A549 (cell line): ENCODE results near the gene TNNI3K. TPM values are rescaled to one million over a fixed set of nuclear protein-coding genes. Genes with fewer than 3 reads are reported as not detected.

Experiments used
- ATAC-seq, 2 experiments: fragments of 200-7000 bp in 1 of 2; fragments of >200 bp in 1 of 2; cut with Nextera tagmentation in 1 of 2; cut with Tn5 transposase in 1 of 2; 3 replicates each; pipeline versions ENCODE4 v1.8.0 to v1.9.1; 2018 to 2020; ENCODE audit warnings: mild to moderate bottlenecking in 1 of 2, moderate library complexity in 1 of 2
- CTCF ChIA-PET: fragments of 300-600 bp; sonication (Branson Sonifier 250); formaldehyde crosslinking; extraction: SDS; loops from one replicate; lab custom pipeline; 2021; ENCODE audit warnings: antibody characterized with exemption, inconsistent platforms; lab: Yijun Ruan, JAX
- POLR2A ChIA-PET: fragments of 350-600 bp; formaldehyde crosslinking; extraction: SDS; loops from one replicate; lab custom pipeline; 2021; ENCODE audit warnings: antibody characterized with exemption, inconsistent platforms; lab: Yijun Ruan, JAX
- DNase-seq, 2 experiments: peaks; one replicate each; pipeline versions ENCODE4 v3.0.0 to v3.0.0-alpha.2; 2011 to 2016; ENCODE audit warnings: low read depth in 1 of 2, low spot score in 1 of 2
- FAIRE-seq: peaks from 2 replicates; lab custom pipeline; 2011; peaks lifted over from hg19 to GRCh38; lab: Jason Lieb, UNC
- H3K27ac ChIP-seq, 2 experiments: fragments of >200 bp; sonication (Bioruptor Twin); formaldehyde crosslinking; 3 replicates each; pipeline ENCODE4 v1.5.1; 2016 to 2017
- H3K4me1 ChIP-seq: fragments of >200 bp; sonication (Bioruptor Twin); formaldehyde crosslinking; 3 replicates; pipeline ENCODE4 v1.6.1; 2016
- H3K4me2 ChIP-seq: fragments of >200 bp; sonication (Bioruptor Twin); formaldehyde crosslinking; 3 replicates; pipeline ENCODE4 v1.6.1; 2016
- H3K4me3 ChIP-seq: fragments of >200 bp; sonication (Bioruptor Twin); formaldehyde crosslinking; 3 replicates; pipeline ENCODE4 v1.5.1; 2016
- H3K9me3 ChIP-seq: fragments of >200 bp; sonication (Bioruptor Twin); formaldehyde crosslinking; 3 replicates; pipeline ENCODE4 v1.6.1; 2016
- CBX8 ChIP-seq: fragments of 200-600 bp; sonication (generic); IDR thresholded peaks from 2 replicates; pipeline ENCODE4 v1.6.1; 2016
- CEBPB ChIP-seq, 2 experiments: fragments of >200 bp in 1 of 2; sonication (Bioruptor Twin) in 1 of 2; formaldehyde crosslinking in 1 of 2; IDR thresholded peaks; 2 replicates each; pipeline ENCODE4 v1.6.1; 2012 to 2016
- CHD2 ChIP-seq: fragments of 150-350 bp; IDR thresholded peaks from 2 replicates; pipeline ENCODE4 v1.6.1; 2014; ENCODE audit warnings: low read length; ENCODE audit not compliant: partially characterized antibody
- CHD4 ChIP-seq: fragments of 200-600 bp; sonication (generic); IDR thresholded peaks from 2 replicates; pipeline ENCODE4 v1.6.1; 2016; ENCODE audit warnings: antibody characterized with exemption, mild to moderate bottlenecking, borderline replicate concordance
- EHMT2 ChIP-seq: fragments of 200-600 bp; sonication (generic); IDR thresholded peaks from 2 replicates; pipeline ENCODE4 v1.6.1; 2016; ENCODE audit warnings: antibody characterized with exemption, low read depth, mild to moderate bottlenecking, moderate library complexity
- EP300 ChIP-seq, 2 experiments: fragments of >200 bp; sonication (Bioruptor Twin); formaldehyde crosslinking; IDR thresholded peaks; 2 replicates in 1 of 2; 3 replicates in 1 of 2; pipeline ENCODE4 v1.6.1; 2016 to 2017
- ESRRA ChIP-seq: fragments of 150-350 bp; IDR thresholded peaks from 2 replicates; pipeline ENCODE4 v1.6.1; 2014; ENCODE audit warnings: mild to moderate bottlenecking, low read length, borderline replicate concordance
- FOSB ChIP-seq: fragments of 250-450 bp; sonication (Bioruptor Pico); IDR thresholded peaks from 2 replicates; pipeline ENCODE4 v1.5.0; 2020; ENCODE audit warnings: mild to moderate bottlenecking, moderate library complexity
- HOXA7 ChIP-seq: fragments of 250-450 bp; sonication (Bioruptor Pico); IDR thresholded peaks from 2 replicates; pipeline ENCODE4 v1.5.0; 2020; ENCODE audit warnings: mild to moderate bottlenecking, moderate library complexity
- HOXB5 ChIP-seq: fragments of 250-450 bp; sonication (Bioruptor Pico); IDR thresholded peaks from 2 replicates; pipeline ENCODE4 v1.5.0; 2020; ENCODE audit warnings: mild to moderate bottlenecking, moderate library complexity
- JUNB ChIP-seq: fragments of >200 bp; sonication (Bioruptor Twin); formaldehyde crosslinking; IDR thresholded peaks from 2 replicates; pipeline ENCODE4 v1.6.1; 2016
- KDM1A ChIP-seq: fragments of 200-600 bp; sonication (generic); IDR thresholded peaks from 2 replicates; pipeline ENCODE4 v1.6.1; 2016; ENCODE audit warnings: low read depth, mild to moderate bottlenecking
- MAFK ChIP-seq: fragments of 450-650 bp; IDR thresholded peaks from 2 replicates; pipeline ENCODE4 v1.6.1; 2014; ENCODE audit not compliant: partially characterized antibody
- MYC ChIP-seq: IDR thresholded peaks from 2 replicates; pipeline ENCODE4 v1.6.1; 2012; ENCODE audit warnings: mild to moderate bottlenecking, inconsistent platforms, low read length, improper control_type of control experiment, borderline replicate concordance
- PHF8 ChIP-seq: fragments of 200-600 bp; sonication (generic); IDR thresholded peaks from 2 replicates; pipeline ENCODE4 v1.6.1; 2016; ENCODE audit warnings: low read depth, mild to moderate bottlenecking, antibody characterized with exemption, moderate library complexity, borderline replicate concordance
- POLR2A ChIP-seq: IDR thresholded peaks from 2 replicates; pipeline ENCODE4 v1.6.1; 2012; ENCODE audit warnings: mild to moderate bottlenecking, low read length
- RAD21 ChIP-seq, 2 experiments: fragments of >200 bp in 1 of 2; sonication (Bioruptor Twin) in 1 of 2; formaldehyde crosslinking in 1 of 2; IDR thresholded peaks in 1 of 2; conservative IDR thresholded peaks in 1 of 2; 2 replicates in 1 of 2; 3 replicates in 1 of 2; pipeline ENCODE4 v1.6.1; 2012 to 2018; ENCODE audit warnings: inconsistent platforms in 1 of 2
- RFX5 ChIP-seq: fragments of 450-650 bp; IDR thresholded peaks from 2 replicates; pipeline ENCODE4 v1.7.1; 2014; ENCODE audit warnings: antibody characterized with exemption, mild to moderate bottlenecking, moderate library complexity
- RNF2 ChIP-seq: fragments of 200-600 bp; sonication (generic); IDR thresholded peaks from 2 replicates; pipeline ENCODE4 v1.6.1; 2016; ENCODE audit warnings: low read depth, mild to moderate bottlenecking, antibody characterized with exemption, moderate library complexity, borderline replicate concordance
- SREBF2 ChIP-seq: fragments of 450-650 bp; IDR thresholded peaks from 2 replicates; pipeline ENCODE4 v1.6.1; 2014; ENCODE audit warnings: mild to moderate bottlenecking, moderate library complexity
- TFCP2L1 ChIP-seq: fragments of 250-450 bp; sonication (Bioruptor Pico); IDR thresholded peaks from 2 replicates; pipeline ENCODE4 v1.5.0; 2021; ENCODE audit warnings: mild to moderate bottlenecking
- ZFP36 ChIP-seq: fragments of 450-650 bp; IDR thresholded peaks from 2 replicates; pipeline ENCODE4 v1.6.1; 2014; ENCODE audit warnings: borderline replicate concordance; ENCODE audit not compliant: partially characterized antibody
- WGBS: methylation state at CpG from one replicate; pipeline ENCODE4 v1.1.6; 2017; ENCODE audit errors: missing lambda C conversion rate; 5-methylcytosine and 5-hydroxymethylcytosine counted together
- polyA plus RNA-seq, 4 experiments: library from polyadenylated mRNA; depleted of rRNA in 3 of 4; stranded (reverse); fragments of >200 nt; fragmentation: RNase III in 1 of 4; extraction: RNeasy Plus Mini Kit Qiagen cat#74134 plus additional on column Dnase treatment in 1 of 4; gene quantifications; 2 replicates in 3 of 4; 3 replicates in 1 of 4; pipeline ENCODE4 v1.2.3, GENCODE V29; 2011 to 2017
- TF ChIP-seq, protein P1 (sequence below): fragments of 250-450 bp; sonication (Bioruptor Pico); IDR thresholded peaks from 2 replicates; pipeline ENCODE4 v1.5.0; 2021; ENCODE audit warnings: mild to moderate bottlenecking, moderate library complexity, borderline replicate concordance
- TF ChIP-seq, protein P2 (sequence below): fragments of 150-350 bp; IDR thresholded peaks from 2 replicates; pipeline ENCODE4 v1.6.1; 2014; ENCODE audit warnings: low read depth, mild to moderate bottlenecking, low read length
- TF ChIP-seq, protein P3 (sequence below): fragments of 250-450 bp; sonication (Bioruptor Pico); IDR thresholded peaks from 2 replicates; pipeline ENCODE4 v1.5.0; 2020; ENCODE audit warnings: low read depth, mild to moderate bottlenecking, moderate library complexity
- TF ChIP-seq, protein P4 (sequence below): IDR thresholded peaks from 2 replicates; pipeline ENCODE4 v1.6.1; 2012

TNNI3K gene
- polyA plus RNA-seq, 2 of the 4 experiments (the other 2 are of a cell fraction): 0.67 TPM; not detected in 1

DNA sequence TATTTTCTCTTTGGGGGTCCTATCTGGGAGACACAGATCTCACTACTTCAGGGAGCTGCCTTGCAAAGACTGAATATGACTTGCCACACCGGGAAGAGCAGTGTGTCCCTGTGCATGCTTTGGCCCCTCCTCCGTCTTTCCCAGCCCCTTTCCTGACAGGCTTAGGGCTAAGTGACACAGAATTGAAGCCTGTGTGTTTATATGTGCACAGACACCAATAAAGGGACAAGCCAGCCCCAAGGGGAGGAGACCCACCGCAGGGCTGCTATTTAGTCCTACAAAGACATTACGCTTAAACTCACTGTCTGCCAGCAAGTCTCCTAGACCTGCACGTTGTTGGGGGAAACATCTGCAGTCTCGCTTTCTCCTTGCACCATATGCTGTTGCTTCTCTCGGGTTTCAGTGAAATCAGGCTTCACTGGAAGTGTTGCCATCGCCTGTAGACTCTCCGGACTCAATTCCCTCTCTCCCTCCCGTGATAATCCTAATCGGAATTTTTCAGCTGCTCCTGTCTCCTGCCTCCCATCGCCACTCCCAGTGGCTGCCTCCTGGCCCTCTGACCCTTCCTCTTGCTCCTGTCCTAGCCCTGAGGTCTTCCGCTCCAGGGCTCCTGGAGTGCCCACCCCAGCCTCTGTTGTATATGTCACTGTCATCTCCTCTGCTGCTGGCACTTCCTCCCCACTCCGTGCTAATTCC is 335.8 kb downstream of the TNNI3K start:
- Histone ChIP-seq H3K4me2 (no peak overlapping the region), H3K27ac (no peak overlapping the region), H3K9me3 (no peaks in the 10 kb centered on the region), H3K4me3 (no peak overlapping the region), H3K4me1 (no peaks in the 10 kb centered on the region)
- ATAC-seq (no peak), DNase-seq (no peak), FAIRE-seq (no peak)
- ChIA-PET CTCF (interaction anchor here (1.4 kb wide), 1 partner anchor 119 kb away, joined by 5 read pairs; no protein-coding TSS in a partner anchor), POLR2A (no interaction called here)
- 30% methylated on average over 14 of the region's 14 CpGs for WGBS
- no peak for TF ChIP-seq CBX8
- no peak for TF ChIP-seq EP300 (IDR thresholded peaks at IDR 0.05)
- no peak for TF ChIP-seq TFCP2L1
- TF ChIP-seq, protein P1, sequence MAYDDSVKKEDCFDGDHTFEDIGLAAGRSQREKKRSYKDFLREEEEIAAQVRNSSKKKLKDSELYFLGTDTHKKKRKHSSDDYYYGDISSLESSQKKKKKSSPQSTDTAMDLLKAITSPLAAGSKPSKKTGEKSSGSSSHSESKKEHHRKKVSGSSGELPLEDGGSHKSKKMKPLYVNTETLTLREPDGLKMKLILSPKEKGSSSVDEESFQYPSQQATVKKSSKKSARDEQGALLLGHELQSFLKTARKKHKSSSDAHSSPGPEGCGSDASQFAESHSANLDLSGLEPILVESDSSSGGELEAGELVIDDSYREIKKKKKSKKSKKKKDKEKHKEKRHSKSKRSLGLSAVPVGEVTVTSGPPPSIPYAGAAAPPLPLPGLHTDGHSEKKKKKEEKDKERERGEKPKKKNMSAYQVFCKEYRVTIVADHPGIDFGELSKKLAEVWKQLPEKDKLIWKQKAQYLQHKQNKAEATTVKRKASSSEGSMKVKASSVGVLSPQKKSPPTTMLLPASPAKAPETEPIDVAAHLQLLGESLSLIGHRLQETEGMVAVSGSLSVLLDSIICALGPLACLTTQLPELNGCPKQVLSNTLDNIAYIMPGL (CRISPR knock-in tag): no peak
- TF ChIP-seq, protein P2, sequence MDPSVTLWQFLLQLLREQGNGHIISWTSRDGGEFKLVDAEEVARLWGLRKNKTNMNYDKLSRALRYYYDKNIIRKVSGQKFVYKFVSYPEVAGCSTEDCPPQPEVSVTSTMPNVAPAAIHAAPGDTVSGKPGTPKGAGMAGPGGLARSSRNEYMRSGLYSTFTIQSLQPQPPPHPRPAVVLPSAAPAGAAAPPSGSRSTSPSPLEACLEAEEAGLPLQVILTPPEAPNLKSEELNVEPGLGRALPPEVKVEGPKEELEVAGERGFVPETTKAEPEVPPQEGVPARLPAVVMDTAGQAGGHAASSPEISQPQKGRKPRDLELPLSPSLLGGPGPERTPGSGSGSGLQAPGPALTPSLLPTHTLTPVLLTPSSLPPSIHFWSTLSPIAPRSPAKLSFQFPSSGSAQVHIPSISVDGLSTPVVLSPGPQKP: no peak
- no peak for TF ChIP-seq RNF2
- no peak for TF ChIP-seq POLR2A
- TF ChIP-seq RAD21 (conservative IDR thresholded peaks at IDR 0.05 in 1 of 2, IDR thresholded peaks at IDR 0.05 in 1 of 2): no peak
- TF ChIP-seq HOXB5 (CRISPR knock-in tag): no peak
- TF ChIP-seq RFX5: no peak
- no peak for TF ChIP-seq CHD4
- TF ChIP-seq PHF8: no peak
- TF ChIP-seq SREBF2: no peak
- no peak for TF ChIP-seq ZFP36
- no peak for TF ChIP-seq JUNB

DNA sequence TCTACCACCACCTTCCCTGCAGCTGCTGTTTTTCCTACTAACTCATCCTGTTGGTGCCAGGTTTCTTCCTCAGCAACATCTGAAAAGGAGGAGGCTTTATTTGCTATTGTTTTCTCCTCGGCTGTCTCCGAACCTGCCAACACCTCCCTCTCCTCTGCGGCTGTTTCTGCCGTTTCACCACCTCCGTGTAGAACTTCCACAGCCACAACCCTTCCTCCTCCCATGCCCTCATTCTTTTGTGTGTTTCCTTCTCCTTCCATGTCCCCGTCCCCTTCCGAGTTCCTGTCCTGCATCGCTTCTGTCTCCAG is 336.3 kb downstream of the TNNI3K start:
- Histone ChIP-seq H3K4me3 (no peak overlapping the region), H3K9me3 (no peaks in the 10 kb centered on the region), H3K4me1 (no peaks in the 10 kb centered on the region), H3K4me2 (no peak overlapping the region), H3K27ac (no peak overlapping the region)
- FAIRE-seq (no peak), ATAC-seq (no peak), DNase-seq (no peak)
- 42% methylated on average over 8 of the region's 8 CpGs for WGBS
- CTCF ChIA-PET: interaction anchor here (1.4 kb wide), 1 partner anchor 118 kb away, joined by 5 read pairs; no protein-coding TSS in a partner anchor
- TF ChIP-seq EHMT2 (no peak), MYC (no peak), SREBF2 (no peak), ESRRA (no peak), RAD21 (conservative IDR thresholded peaks at IDR 0.05 in 1 of 2, IDR thresholded peaks at IDR 0.05 in 1 of 2) (no peak), CHD2 (no peak), FOSB (CRISPR knock-in tag) (no peak), MAFK (no peak), ZFP36 (no peak), KDM1A (no peak), CEBPB (IDR thresholded peaks at IDR 0.05) (no peak), PHF8 (no peak), HOXA7 (CRISPR knock-in tag) (no peak)
- TF ChIP-seq, protein P3, sequence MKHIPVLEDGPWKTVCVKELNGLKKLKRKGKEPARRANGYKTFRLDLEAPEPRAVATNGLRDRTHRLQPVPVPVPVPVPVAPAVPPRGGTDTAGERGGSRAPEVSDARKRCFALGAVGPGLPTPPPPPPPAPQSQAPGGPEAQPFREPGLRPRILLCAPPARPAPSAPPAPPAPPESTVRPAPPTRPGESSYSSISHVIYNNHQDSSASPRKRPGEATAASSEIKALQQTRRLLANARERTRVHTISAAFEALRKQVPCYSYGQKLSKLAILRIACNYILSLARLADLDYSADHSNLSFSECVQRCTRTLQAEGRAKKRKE (CRISPR knock-in tag): no peak
- TF ChIP-seq, protein P4, sequence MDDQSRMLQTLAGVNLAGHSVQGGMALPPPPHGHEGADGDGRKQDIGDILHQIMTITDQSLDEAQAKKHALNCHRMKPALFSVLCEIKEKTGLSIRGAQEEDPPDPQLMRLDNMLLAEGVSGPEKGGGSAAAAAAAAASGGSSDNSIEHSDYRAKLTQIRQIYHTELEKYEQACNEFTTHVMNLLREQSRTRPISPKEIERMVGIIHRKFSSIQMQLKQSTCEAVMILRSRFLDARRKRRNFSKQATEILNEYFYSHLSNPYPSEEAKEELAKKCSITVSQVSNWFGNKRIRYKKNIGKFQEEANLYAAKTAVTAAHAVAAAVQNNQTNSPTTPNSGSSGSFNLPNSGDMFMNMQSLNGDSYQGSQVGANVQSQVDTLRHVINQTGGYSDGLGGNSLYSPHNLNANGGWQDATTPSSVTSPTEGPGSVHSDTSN: no peak
- POLR2A ChIA-PET: no interaction called here
